Duodenal mucosa (tissue), 2 donors: ENCODE measurements around the gene THUMPD3.

Experiments
- H3K27ac ChIP-seq: one replicate; pipeline ENCODE4 v1.7.0; 2013; ENCODE audit warnings: low read depth, low read length
- H3K27me3 ChIP-seq, 2 donors: one replicate each; pipeline ENCODE4 v1.7.0; 2013; ENCODE audit warnings: low read length in 2 of 2, control low read depth in 1 of 2; ENCODE audit not compliant: insufficient read depth in 2 of 2, control insufficient read depth in 1 of 2
- H3K36me3 ChIP-seq, 2 donors: one replicate each; pipeline ENCODE4 v1.7.0; 2013; ENCODE audit warnings: low read length in 2 of 2, control low read depth in 1 of 2; ENCODE audit not compliant: insufficient read depth in 2 of 2, control insufficient read depth in 1 of 2
- H3K4me1 ChIP-seq, 2 donors: one replicate each; pipeline ENCODE4 v1.7.0; 2013; ENCODE audit warnings: low read length in 2 of 2, control low read depth in 1 of 2; ENCODE audit not compliant: insufficient read depth in 2 of 2, control insufficient read depth in 1 of 2
- H3K4me3 ChIP-seq, 2 donors: one replicate each; pipeline ENCODE4 v1.7.0; 2013; ENCODE audit warnings: low read length in 2 of 2, low read depth in 1 of 2
- H3K9ac ChIP-seq, 2 donors: one replicate each; pipeline ENCODE4 v1.7.0; 2013; ENCODE audit warnings: low read length in 2 of 2, low read depth in 1 of 2
- H3K9me3 ChIP-seq, 2 donors: one replicate each; pipeline ENCODE4 v1.7.0; 2013; ENCODE audit warnings: low read length in 2 of 2, control low read depth in 1 of 2; ENCODE audit not compliant: control insufficient read depth in 1 of 2

The THUMPD3 gene, protein sequence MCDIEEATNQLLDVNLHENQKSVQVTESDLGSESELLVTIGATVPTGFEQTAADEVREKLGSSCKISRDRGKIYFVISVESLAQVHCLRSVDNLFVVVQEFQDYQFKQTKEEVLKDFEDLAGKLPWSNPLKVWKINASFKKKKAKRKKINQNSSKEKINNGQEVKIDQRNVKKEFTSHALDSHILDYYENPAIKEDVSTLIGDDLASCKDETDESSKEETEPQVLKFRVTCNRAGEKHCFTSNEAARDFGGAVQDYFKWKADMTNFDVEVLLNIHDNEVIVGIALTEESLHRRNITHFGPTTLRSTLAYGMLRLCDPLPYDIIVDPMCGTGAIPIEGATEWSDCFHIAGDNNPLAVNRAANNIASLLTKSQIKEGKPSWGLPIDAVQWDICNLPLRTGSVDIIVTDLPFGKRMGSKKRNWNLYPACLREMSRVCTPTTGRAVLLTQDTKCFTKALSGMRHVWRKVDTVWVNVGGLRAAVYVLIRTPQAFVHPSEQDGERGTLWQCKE

DNA sequence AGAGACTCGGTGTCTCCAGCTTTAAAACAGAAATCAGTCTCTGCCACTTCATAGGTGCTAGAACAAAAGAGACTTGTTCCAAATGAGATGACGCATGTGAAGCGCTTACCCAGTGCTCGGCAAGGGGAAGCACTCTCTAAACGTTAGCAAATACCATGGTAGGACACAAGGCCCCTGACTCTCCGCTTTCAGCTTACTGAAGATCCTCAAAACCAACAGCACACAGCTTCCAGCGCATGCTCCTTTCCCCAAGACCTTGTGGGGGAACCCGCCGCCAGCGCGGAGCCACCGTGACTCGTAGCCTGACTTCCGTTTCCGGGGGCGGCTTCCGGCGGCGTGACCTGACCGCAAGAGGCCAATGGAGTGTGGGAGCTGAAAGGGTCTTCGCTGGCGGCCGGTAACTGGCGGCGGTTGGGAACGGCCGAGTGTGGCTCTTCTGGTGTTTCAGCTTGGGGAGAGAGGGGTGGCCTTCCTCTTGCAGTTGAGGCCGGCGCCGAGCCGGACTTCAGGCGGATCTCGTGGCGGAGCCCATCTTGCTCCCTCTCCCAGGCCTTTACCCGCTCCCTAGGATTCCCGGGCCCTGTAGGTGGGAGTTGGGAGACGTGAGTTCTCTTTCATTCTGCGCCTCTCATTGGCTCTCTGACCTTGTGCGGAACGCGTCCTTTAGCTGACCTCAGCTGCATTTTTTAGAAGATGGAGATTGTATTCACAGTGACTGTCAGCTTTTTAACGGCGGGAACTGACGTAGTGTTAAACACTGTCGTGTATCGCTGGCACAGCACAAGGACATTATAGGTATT, at the start of gene THUMPD3:
THUMPD3 (plus strand) TSS at position 324 of the 800 bp plus-strand sequence. CDS start 2,015 bp downstream, outside the sequence.
- Histone ChIP-seq H3K27me3 (no peaks in the 10 kb centered on the region), H3K9me3 (no peaks in the 10 kb centered on the region), H3K27ac (peak within 1 kb of the TSS; percentile 87), H3K36me3 (peaks cover 7 to 24% of the 10 kb centered on the region in 2 donors), H3K4me1 (peaks cover 3 to 5% of the 10 kb centered on the region in 2 donors), H3K4me3 (peak within 1 kb of the TSS; percentile 85 to 96), H3K9ac (peak within 1 kb of the TSS; percentile 87 to 91)

DNA sequence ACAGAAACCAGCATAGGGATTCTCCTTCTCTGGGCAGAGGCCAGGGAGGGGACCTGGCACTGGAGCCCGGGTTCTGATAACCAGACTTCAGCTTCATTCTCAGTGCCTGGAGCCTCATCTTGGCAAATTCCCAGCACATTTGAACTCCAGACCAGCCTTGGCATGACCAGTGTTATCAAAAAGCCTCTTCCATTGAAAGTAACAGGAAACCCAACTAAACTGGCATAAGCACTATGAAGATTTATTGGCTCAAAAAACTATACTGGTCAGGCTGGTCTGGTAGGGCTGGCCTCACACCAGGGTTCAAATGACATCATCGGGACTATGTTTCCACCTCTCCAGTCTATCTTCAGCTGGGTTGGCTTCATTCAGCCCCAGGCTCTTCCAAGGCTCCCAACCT, 48.1 kb upstream of the THUMPD3 start:
- no peak overlapping the region for H3K9ac ChIP-seq
- no peaks in the 10 kb centered on the region for H3K36me3 ChIP-seq
- H3K4me3 ChIP-seq = no peak overlapping the region
- no peaks in the 10 kb centered on the region for H3K27me3 ChIP-seq
- no peak overlapping the region for H3K27ac ChIP-seq
- H3K4me1 ChIP-seq = peaks cover 0 to 8% of the 10 kb centered on the region in 2 donors
- H3K9me3 ChIP-seq = no peaks in the 10 kb centered on the region

DNA sequence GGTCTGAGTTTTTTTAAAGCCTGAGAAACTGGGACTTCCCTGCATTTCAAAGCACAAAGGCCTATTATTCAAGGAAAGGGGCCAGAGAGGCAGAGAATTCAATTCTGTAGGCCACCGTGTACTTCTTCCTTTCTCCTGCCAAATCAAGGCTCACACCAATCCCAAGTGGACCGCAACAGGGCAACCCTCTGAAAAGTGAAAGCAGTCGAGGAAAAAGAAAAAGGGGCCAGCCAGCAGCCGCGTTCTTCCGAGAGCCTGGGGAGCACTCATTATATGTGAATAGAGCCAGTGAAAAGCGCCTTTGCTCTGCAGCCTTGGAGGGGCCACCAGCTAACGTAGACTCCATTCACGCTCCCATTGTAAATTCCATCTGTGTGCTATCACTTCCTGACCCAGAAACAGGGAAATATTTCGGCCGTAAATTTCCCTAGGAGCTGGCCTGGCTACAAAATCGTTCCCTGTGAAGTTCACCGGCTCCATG, 45.9 kb upstream of the THUMPD3 start:
- Histone ChIP-seq H3K9ac (peak overlapping the region in 1 of 2 donors; percentile 48), H3K27me3 (no peaks in the 10 kb centered on the region), H3K4me1 (no peaks in the 10 kb centered on the region), H3K36me3 (no peaks in the 10 kb centered on the region), H3K4me3 (peak overlapping the region; percentile 44 to 60), H3K9me3 (no peaks in the 10 kb centered on the region), H3K27ac (no peak overlapping the region)

DNA sequence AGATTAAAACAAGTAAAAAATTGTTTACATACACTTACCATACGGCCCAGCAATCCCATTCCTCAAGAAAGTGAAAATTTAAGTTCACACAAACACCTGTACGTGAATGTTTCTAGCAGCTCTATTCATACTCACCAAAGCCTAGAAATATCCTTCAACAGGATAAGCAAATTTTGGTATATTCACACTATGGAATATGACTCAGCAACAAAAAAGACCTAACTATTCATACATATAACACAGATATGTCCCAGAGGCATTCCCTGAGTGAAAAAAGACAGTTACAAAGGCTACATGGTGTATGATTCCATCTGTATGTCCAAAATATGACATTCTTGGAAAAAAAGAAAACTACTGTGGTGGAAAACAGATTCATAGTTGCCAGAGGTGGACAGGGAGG, 40.1 kb upstream of the THUMPD3 start:
- no peaks in the 10 kb centered on the region for H3K9me3 ChIP-seq
- H3K4me1 ChIP-seq = no peaks in the 10 kb centered on the region
- no peaks in the 10 kb centered on the region for H3K36me3 ChIP-seq
- no peak overlapping the region for H3K4me3 ChIP-seq
- H3K27ac ChIP-seq = no peak overlapping the region
- H3K9ac ChIP-seq = no peak overlapping the region
- no peaks in the 10 kb centered on the region for H3K27me3 ChIP-seq

DNA sequence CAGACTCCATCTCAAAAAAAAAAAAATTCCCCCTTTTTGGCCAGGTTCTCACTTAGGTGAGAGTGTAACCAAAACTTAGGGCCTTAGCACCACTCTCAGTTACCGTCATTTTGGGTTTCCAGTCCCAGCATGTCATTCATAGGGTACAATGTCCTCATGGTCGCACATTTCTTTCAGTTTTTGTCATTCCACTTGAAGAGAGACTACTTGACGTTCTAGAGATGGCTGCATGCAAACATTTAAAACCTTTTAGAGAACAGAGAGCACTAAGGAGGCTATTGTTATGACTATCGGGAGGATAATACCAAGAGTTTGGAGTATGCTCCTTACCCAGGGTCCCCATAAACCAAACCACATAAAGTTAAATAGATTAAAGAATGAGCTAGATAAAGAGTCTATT, 37.9 kb upstream of the THUMPD3 start:
- Histone ChIP-seq H3K4me1 (no peaks in the 10 kb centered on the region), H3K9ac (no peak overlapping the region), H3K27ac (no peak overlapping the region), H3K9me3 (no peaks in the 10 kb centered on the region), H3K4me3 (no peak overlapping the region), H3K36me3 (no peaks in the 10 kb centered on the region), H3K27me3 (no peaks in the 10 kb centered on the region)

DNA sequence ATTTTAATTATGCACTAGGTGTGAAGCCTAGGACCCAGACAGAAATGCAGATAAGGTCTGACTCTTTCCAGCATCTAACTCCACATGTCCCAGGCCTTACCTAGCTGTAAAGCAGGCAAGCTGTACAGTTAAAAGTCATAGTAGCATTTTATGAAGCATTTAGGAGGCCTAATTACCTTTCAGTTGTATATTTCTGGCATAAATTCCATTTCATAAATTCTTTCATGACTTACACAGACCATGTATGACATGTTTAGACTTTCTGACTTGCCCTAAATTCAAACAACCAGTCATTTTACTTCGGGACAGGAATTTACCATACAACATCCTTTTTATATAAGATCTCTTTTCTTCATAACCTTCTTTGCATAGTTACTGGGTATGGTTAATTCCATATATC, 35.3 kb upstream of the THUMPD3 start:
- no peak overlapping the region for H3K4me3 ChIP-seq
- no peaks in the 10 kb centered on the region for H3K4me1 ChIP-seq
- no peaks in the 10 kb centered on the region for H3K9me3 ChIP-seq
- no peaks in the 10 kb centered on the region for H3K27me3 ChIP-seq
- no peak overlapping the region for H3K9ac ChIP-seq
- H3K27ac ChIP-seq = no peak overlapping the region
- H3K36me3 ChIP-seq = no peaks in the 10 kb centered on the region

DNA sequence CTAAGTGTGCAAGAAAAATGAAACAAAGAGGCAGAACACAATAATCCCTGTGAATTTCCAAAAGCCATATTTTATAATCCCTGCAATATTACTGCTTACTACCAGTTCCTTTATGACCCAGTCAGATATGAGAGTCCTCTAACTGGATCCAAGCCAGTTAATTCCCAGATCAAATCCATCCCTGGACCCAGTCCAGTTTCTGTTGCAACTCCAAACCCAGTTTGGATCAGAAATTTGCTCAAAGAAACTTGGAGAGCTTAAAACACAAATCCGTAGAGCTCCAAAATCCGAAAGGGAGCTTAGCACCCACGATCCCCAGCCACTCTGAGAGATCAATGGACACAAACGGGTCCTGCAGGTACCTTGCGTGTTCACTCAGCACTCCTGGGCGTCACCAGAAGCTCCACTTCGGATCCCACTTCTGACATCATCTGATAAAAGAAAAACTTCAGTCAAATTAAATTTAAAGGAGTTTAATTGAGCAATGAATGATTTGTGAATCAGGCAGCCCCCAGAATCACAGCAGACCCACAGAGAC, 32.6 kb upstream of the THUMPD3 start:
- Histone ChIP-seq H3K27me3 (no peaks in the 10 kb centered on the region), H3K9me3 (no peaks in the 10 kb centered on the region), H3K36me3 (no peaks in the 10 kb centered on the region), H3K27ac (no peak overlapping the region), H3K4me1 (no peaks in the 10 kb centered on the region), H3K9ac (no peak overlapping the region), H3K4me3 (no peak overlapping the region)

DNA sequence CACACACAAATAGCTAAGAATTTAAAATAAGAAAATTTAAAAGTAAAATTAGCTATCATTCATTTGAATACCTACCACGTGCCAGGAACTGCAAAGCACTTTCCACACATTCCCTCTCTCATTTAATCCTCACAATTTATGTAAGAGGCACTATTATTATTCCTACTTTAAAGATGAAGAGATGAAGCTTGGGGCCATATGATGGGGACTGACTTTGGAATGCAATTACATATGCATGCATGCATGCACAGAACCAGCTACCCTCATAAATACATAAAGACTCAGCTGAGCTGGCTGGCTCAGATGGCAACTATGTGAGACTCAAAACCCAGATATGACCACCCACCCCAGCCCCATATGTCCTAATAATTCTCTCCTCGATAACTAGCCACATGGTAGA, 31.7 kb upstream of the THUMPD3 start:
- Histone ChIP-seq H3K4me1 (no peaks in the 10 kb centered on the region), H3K36me3 (no peaks in the 10 kb centered on the region), H3K9ac (no peak overlapping the region), H3K27ac (no peak overlapping the region), H3K27me3 (no peaks in the 10 kb centered on the region), H3K9me3 (no peaks in the 10 kb centered on the region), H3K4me3 (no peak overlapping the region)

DNA sequence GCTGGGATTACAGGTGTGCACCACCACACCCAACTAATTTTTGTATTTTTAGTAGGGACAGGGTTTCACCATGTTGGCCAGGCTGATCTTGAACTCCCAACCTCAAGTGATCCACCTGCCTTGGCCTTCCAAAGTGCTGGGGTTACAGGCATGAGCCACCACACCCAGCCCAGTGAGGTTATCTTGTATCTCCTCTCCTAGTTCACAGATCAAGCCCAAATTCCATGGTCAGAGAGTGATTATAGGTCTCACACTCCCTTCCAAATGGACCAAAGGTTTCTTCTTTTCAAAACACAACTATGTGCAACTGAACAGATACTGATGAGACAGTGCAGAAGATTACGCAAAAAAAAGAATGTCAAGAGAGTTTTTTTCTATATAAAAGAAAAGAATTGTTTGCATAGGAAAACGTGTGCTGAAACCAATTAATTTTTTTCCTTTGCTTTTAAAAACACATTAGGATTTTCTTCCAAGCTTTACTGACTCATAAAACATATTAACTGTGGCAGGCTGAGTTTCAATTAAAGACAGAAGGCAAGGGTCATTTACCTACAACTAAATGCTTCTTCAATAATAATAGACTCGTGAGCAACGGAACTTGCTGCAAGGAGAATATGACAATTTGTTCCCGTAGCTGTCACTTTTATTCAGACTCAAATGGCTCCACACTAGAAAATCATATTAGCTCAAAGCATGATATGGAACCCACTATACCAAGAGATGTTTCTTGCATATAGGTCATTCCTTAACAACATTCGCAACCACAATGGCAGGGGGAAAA, 30.4 kb upstream of the THUMPD3 start:
- Histone ChIP-seq H3K9ac (no peak overlapping the region), H3K27ac (no peak overlapping the region), H3K36me3 (no peaks in the 10 kb centered on the region), H3K4me1 (no peaks in the 10 kb centered on the region), H3K27me3 (no peaks in the 10 kb centered on the region), H3K4me3 (no peak overlapping the region), H3K9me3 (no peaks in the 10 kb centered on the region)
